HG02852 (cell line): ENCODE measurements around the gene E2F2.

Experiments used
- ATAC-seq: cut with Tn5 transposase; IDR thresholded peaks from one replicate; pipeline ENCODE4 v1.9.1; 2021; ENCODE audit warnings: mild to moderate bottlenecking, moderate library complexity; ENCODE audit not compliant: unreplicated experiment

Gene E2F2

DNA sequence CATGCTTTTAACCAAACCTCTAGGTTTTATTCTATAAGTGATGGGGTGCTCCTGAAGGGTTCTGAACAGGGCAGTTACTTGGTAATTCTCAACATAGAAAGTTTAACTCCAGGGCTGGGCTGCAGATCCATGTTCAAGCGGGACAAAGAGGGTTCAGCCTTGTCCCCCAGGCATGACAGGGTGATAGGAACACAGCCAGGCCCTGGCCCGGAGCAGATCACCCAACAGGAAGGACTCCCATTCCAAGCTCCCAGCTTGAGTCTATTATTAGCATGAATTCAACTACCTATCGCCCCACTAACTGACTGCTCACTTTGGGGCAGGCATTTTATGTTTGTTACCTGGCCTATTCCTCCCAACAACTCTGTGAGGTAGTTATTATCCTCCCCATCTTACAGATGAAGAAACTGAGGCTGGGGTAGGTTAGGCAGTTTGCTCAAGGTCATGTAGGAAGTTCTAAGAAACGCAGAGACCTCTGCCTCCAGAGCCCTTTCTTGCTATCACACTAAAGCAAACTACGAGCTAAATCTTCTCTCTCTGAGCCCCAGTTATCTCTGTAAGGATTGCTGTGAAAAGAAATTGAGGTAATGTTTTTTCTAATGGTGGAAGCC, 61.6 kb downstream of the E2F2 start:
- no peak for ATAC-seq

DNA sequence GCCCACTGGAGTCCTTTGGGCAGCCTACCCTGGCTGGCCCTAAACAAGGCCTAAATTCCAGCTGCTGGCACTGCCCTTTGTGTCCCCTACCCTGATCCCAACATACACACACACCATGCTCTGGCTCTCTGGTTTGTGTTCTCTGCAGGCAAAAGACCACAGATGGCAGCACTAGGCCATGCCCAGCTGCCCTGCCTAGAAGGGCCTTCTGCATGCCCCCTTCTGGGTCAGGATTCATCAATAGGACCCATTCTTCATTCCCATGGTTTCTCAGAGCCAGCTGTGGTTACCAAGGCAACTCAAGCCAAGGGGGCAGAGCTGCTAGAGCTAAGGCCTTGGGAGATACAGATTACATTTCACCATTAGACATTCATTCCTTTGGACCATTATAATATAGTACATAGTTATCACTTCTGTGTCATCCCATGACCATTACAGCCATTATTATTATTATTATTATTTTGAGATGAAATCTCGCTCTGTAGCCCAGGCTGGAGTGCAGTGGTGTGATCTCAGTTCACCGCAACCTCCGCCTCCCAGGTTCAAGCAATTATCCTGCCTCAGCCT, 64.5 kb downstream of the E2F2 start:
- no peak for ATAC-seq

DNA sequence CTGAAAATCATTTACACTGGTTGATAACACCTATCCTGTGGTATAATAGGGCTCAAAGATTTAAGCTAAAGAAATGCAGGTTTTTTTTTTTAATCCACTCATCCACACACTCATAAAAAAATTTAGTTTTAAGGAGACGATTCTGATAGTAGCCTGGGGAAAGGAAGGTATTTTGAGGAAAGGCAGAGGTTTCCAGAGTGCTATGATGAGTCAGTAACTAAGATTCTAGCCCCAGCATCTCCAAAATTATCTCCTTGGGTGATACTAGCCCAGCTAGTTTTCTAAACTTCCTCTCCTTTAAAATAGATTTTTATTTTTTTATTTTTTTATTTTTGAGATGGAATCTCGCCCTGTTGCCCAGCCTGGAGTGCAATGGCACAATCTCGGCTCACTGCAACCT, 67.7 kb downstream of the E2F2 start:
- ATAC-seq: no peak

DNA sequence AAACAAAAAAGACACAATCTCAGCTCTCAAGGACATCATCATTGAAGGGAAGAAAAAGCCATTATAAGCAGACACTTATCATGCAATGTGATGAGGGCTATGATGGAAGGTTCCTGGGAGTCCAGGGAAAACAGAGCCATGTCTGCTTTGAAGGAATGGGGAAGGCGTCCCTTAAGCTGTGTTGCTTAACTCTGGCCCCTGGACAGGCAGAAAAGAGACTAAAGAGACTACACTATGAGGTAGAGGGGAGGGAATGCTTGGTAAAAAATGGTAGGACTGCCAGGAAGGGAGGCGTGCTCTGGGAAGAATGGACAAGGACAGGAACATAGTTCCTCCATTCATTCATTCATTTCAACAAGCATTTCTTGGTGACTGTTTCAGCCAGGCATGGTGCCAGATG, 68.3 kb downstream of the E2F2 start:
- no peak for ATAC-seq

- ATAC-seq: no peak
Measured at GRCh38 chr1:23461050-23461449, 70.0 kb downstream of the E2F2 start.

DNA sequence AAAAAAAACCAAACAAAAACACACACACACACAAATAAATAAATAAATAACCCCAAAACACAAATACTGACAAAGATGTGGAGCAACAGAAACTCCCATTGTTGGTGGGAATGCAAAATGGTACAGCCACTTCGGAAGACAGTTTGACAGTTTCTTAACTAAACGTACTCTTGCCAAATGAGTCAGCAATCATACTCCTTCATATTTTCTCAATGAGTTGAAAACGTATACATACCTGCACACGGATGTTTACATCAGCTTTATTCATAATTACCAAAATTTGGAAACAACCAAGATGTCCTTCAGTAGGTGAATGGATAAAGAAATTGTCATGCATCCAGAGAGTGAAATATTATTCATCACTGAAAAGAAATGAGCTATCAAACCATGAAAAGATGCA, 70.5 kb downstream of the E2F2 start:
- ATAC-seq: no peak

GRCh38 chr1:23459338-23459757, 71.7 kb downstream of the E2F2 start:
- no peak for ATAC-seq
